Retina (tissue), 1 donor: ENCODE data around the gene SPANXN4.
A peak's percentile ranks its signal among the peaks of the same experiment; 100 is the strongest.

Experiments used
- DNase-seq: peaks from one replicate; pipeline ENCODE4 v3.0.0-alpha.2; 2016

SPANXN4 gene

GRCh38 chrX:143025628-143026027 is at the start of gene SPANXN4:
TSS of gene SPANXN4 (plus strand) at chrX:143025928. CDS start at chrX:143026015, 87 bp downstream.
- DNase-seq, result no peak

GRCh38 chrX:142977128-142977914 is 48.4 kb upstream of the SPANXN4 start:
- no peak for DNase-seq

GRCh38 chrX:142978130-142978684 is 47.5 kb upstream of the SPANXN4 start:
- DNase-seq, result no peak

GRCh38 chrX:142982679-142983078 is 43.0 kb upstream of the SPANXN4 start:
- no peak for DNase-seq

GRCh38 chrX:142994988-142995387 is 30.7 kb upstream of the SPANXN4 start:
- DNase-seq, result no peak

- DNase-seq, result no peak
Measured at GRCh38 chrX:142998447-142999198, 27.1 kb upstream of the SPANXN4 start.

GRCh38 chrX:142999199-142999701 is 26.5 kb upstream of the SPANXN4 start:
- no peak for DNase-seq

- no peak for DNase-seq
Measured at GRCh38 chrX:143002206-143002605, 23.5 kb upstream of the SPANXN4 start.

GRCh38 chrX:143017272-143017671 is 8.5 kb upstream of the SPANXN4 start:
- DNase-seq, result no peak

- DNase-seq, result no peak
Measured at GRCh38 chrX:143027275-143027674, 1.5 kb downstream of the SPANXN4 start.

- DNase-seq, result no peak
Measured at GRCh38 chrX:143047511-143047910, 21.8 kb downstream of the SPANXN4 start.

GRCh38 chrX:143058120-143058519 is 32.4 kb downstream of the SPANXN4 start:
- peak; percentile 75 for DNase-seq

GRCh38 chrX:143081231-143081630 is 55.5 kb downstream of the SPANXN4 start:
- DNase-seq, result no peak

GRCh38 chrX:143082537-143082936 is 56.8 kb downstream of the SPANXN4 start:
- DNase-seq, result no peak
